Spleen (tissue), 7 donors: ENCODE measurements around the gene DBX2.

Source experiments
- CTCF ChIP-seq, 11 experiments: fragments of 200-600 bp in 7 of 11; fragments of 450-650 bp in 4 of 11; sonication (generic) in 4 of 11; IDR thresholded peaks in 8 of 11; conservative IDR thresholded peaks in 3 of 11; 1 replicate in 7 of 11; 2 replicates in 4 of 11; pipeline versions ENCODE4 v1.4.0 to v1.8.0; 2016 to 2021; ENCODE audit warnings: antibody characterized with exemption in 11 of 11, inconsistent platforms in 4 of 11, mild to moderate bottlenecking in 1 of 11
- POLR2A ChIP-seq, 3 donors: fragments of 450-650 bp; IDR thresholded peaks; one replicate each; pipeline ENCODE4 v1.5.1; 2017; ENCODE audit warnings: antibody characterized with exemption in 3 of 3, mild to moderate bottlenecking in 1 of 3
- POLR2AphosphoS5 ChIP-seq, 3 donors: sonication (generic); formaldehyde crosslinking; IDR thresholded peaks; one replicate each; pipeline ENCODE4 v1.5.1; 2017; ENCODE audit warnings: antibody characterized with exemption in 3 of 3
- donor health status: DM: no; HTN: no; CAD: no; lungs with moderate emphysema.
- donor health status: DM: no; HTN: no; CAD: no.
- donor health status: DM: no; HTN: no; CAD: no.

- TF ChIP-seq CTCF (IDR thresholded peaks at IDR 0.05 in 8 of 11, conservative IDR thresholded peaks at IDR 0.05 in 3 of 11) (no peak), POLR2AphosphoS5 (IDR thresholded peaks at IDR 0.05) (no peak), POLR2A (IDR thresholded peaks at IDR 0.05) (no peak)
Observed at GRCh38 chr12:45098766-45099165, 47.9 kb upstream of the DBX2 start.
